ENCODE data around the gene MAPKAPK5.
"Not testable (repeated sequence)": the region's sequence is repeated elsewhere in the genome, so short reads cannot be mapped to it uniquely, and the experiment has no call there.

MAPKAPK5 gene

DNA sequence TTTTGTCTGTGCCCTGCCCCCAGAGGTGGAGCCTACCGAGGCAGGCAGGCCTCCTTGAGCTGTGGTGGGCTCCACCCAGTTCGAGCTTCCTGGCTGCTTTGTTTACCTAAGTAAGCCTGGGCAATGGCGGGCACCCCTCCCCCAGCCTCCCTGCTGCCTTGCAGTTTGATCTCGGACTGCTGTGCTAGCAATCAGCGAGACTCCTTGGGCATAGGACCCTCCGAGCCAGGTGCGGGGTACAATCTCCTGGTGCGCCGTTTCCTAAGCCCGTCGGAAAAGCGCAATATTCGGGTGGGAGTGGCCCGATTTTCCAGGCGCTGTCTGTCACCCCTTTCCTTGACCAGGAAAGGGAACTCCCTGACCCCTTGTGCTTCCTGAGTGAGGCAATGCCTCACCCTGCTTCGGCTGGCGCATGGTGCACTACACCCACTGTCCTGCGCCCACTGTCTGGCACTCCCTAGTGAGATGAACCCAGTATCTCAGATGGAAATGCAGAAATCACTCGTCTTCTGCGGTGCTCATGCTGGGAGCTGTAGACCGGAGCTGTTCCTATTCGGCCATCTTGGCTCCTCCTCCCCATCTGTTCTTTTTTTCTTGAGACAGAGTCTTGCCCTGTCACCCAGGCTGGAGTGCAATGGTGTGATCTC, 7.2 kb upstream of the MAPKAPK5 start:
- not testable (repeated sequence) for H3K4me3 ChIP-seq (ENCODE audit: low read length); H3K9me3 ChIP-seq (ENCODE audit: control insufficient read depth, low read depth, low read length); H3K36me3 ChIP-seq (ENCODE audit: control insufficient read depth, low read depth, low read length); H3K4me1 ChIP-seq (ENCODE audit: control insufficient read depth, low read depth, low read length); H3K27ac ChIP-seq (ENCODE audit: low read length); H3K27me3 ChIP-seq (ENCODE audit: control insufficient read depth, insufficient read depth, low read length)
- peak overlapping the region; percentile 7 for H3K9ac ChIP-seq (ENCODE audit: low read length)

DNA sequence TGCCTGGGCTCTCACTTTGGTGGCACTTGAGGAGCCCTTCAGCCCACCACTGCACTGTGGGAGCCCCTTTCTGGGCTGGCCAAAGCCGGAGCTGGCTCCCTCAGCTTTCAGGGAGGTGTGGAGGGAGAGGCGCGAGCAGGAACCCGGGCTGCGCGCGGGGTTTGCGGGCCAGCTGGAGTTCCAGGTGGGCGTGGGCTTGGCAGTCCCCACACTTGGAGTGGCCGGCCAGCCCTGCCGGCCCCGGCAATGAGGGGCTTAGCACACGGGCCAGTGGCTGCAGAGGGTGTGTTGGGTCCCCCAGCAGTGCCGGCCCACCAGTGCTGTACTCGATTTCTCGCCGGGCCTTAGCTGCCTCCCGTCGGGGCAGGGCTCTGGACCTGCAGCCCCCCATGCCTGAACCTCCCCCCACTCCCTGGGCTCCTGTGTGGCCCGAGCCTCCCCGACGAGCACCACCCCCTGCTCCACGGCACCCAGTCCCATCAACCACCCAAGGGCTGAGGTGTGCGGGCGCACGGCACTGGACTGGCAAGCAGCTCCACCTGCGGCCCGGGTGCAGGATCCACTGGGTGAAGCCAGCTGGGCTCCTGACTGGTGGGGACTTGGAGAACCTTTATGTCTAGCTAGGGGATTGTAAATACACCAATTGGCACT, 6.4 kb upstream of the MAPKAPK5 start:
- H3K36me3 ChIP-seq (ENCODE audit: control insufficient read depth, low read depth, low read length): peaks cover 10% of the 10 kb centered on the region
- not testable (repeated sequence) for H3K27ac ChIP-seq (ENCODE audit: low read length); H3K4me1 ChIP-seq (ENCODE audit: control insufficient read depth, low read depth, low read length); H3K27me3 ChIP-seq (ENCODE audit: control insufficient read depth, insufficient read depth, low read length); H3K4me3 ChIP-seq (ENCODE audit: low read length); H3K9ac ChIP-seq (ENCODE audit: low read length); H3K9me3 ChIP-seq (ENCODE audit: control insufficient read depth, low read depth, low read length)

- Histone ChIP-seq H3K4me3 (ENCODE audit: low read length) (no peak overlapping the region), H3K9ac (ENCODE audit: low read length) (no peak overlapping the region), H3K27me3 (ENCODE audit: control insufficient read depth, insufficient read depth, low read length) (no peaks in the 10 kb centered on the region), H3K36me3 (ENCODE audit: control insufficient read depth, low read depth, low read length) (peaks cover 10% of the 10 kb centered on the region), H3K27ac (ENCODE audit: low read length) (no peak overlapping the region), H3K4me1 (ENCODE audit: control insufficient read depth, low read depth, low read length) (peaks cover 6% of the 10 kb centered on the region), H3K9me3 (ENCODE audit: control insufficient read depth, low read depth, low read length) (no peaks in the 10 kb centered on the region)
Observed at GRCh38 chr12:111838353-111838752, 3.7 kb upstream of the MAPKAPK5 start.

- Histone ChIP-seq H3K36me3 (ENCODE audit: control insufficient read depth, low read depth, low read length) (peaks cover 10% of the 10 kb centered on the region), H3K4me1 (ENCODE audit: control insufficient read depth, low read depth, low read length) (peaks cover 9% of the 10 kb centered on the region), H3K4me3 (ENCODE audit: low read length) (peak overlapping the region; percentile 81), H3K27ac (ENCODE audit: low read length) (no peak overlapping the region), H3K9ac (ENCODE audit: low read length) (peak overlapping the region; percentile 90), H3K9me3 (ENCODE audit: control insufficient read depth, low read depth, low read length) (no peaks in the 10 kb centered on the region), H3K27me3 (ENCODE audit: control insufficient read depth, insufficient read depth, low read length) (no peaks in the 10 kb centered on the region)
Observed at GRCh38 chr12:111840807-111841206, 1.2 kb upstream of the MAPKAPK5 start.

DNA sequence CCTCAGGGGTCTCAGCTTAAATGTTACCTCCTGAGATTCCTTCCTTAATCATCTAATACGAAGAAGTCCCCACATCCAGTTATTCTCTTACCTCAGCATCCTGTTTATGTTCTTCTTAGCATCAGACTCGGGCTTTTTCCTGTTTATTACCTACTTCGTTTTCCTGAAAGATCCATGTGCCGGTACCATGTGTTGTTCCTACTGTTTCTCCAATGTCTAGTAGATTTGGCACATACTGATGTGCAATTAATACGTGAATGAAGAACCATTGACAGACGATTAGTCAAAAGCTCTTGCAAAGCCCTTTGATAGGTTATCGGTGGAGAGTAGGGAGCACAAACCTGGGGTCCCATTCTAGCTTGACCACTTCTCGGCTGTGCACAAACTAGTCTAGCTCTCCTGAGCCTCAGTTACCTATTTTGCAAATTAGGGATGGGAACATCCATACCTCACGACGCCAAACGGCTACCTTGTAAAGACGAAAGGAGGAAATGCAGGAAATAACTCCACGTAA, 735 bp upstream of the MAPKAPK5 start:
- Histone ChIP-seq H3K4me3 (ENCODE audit: low read length) (peak overlapping the region; percentile 81), H3K36me3 (ENCODE audit: control insufficient read depth, low read depth, low read length) (peaks cover 10% of the 10 kb centered on the region), H3K27ac (ENCODE audit: low read length) (peak overlapping the region; percentile 77), H3K9me3 (ENCODE audit: control insufficient read depth, low read depth, low read length) (no peaks in the 10 kb centered on the region), H3K9ac (ENCODE audit: low read length) (peak overlapping the region; percentile 90), H3K27me3 (ENCODE audit: control insufficient read depth, insufficient read depth, low read length) (no peaks in the 10 kb centered on the region), H3K4me1 (ENCODE audit: control insufficient read depth, low read depth, low read length) (peaks cover 9% of the 10 kb centered on the region)

GRCh38 chr12:111842556-111843396, 748 bp downstream of the MAPKAPK5 start:
- Histone ChIP-seq H3K36me3 (ENCODE audit: control insufficient read depth, low read depth, low read length) (peaks cover 10% of the 10 kb centered on the region), H3K27ac (ENCODE audit: low read length) (peak overlapping the region; percentile 80)

GRCh38 chr12:111846016-111846415, 4.0 kb downstream of the MAPKAPK5 start:
- Histone ChIP-seq H3K9me3 (ENCODE audit: control insufficient read depth, low read depth, low read length) (no peaks in the 10 kb centered on the region), H3K27me3 (ENCODE audit: control insufficient read depth, insufficient read depth, low read length) (no peaks in the 10 kb centered on the region), H3K4me1 (ENCODE audit: control insufficient read depth, low read depth, low read length) (peaks cover 3% of the 10 kb centered on the region), H3K4me3 (ENCODE audit: low read length) (no peak overlapping the region), H3K36me3 (ENCODE audit: control insufficient read depth, low read depth, low read length) (peaks cover under 1% of the 10 kb centered on the region), H3K9ac (ENCODE audit: low read length) (no peak overlapping the region), H3K27ac (ENCODE audit: low read length) (no peak overlapping the region)

More at GRCh38 chr12:111842556-111843396, 748 bp downstream of the MAPKAPK5 start:
- H3K4me1 ChIP-seq (ENCODE audit: control insufficient read depth, low read depth, low read length): peaks cover 9% of the 10 kb centered on the region
- H3K4me3 ChIP-seq (ENCODE audit: low read length): peak overlapping the region; percentile 81
- H3K9ac ChIP-seq (ENCODE audit: low read length): peak overlapping the region; percentile 90
- H3K27me3 ChIP-seq (ENCODE audit: control insufficient read depth, insufficient read depth, low read length): no peaks in the 10 kb centered on the region
- no peaks in the 10 kb centered on the region for H3K9me3 ChIP-seq (ENCODE audit: control insufficient read depth, low read depth, low read length)

- Histone ChIP-seq H3K9ac (ENCODE audit: low read length) (no peak overlapping the region), H3K27me3 (ENCODE audit: control insufficient read depth, insufficient read depth, low read length) (no peaks in the 10 kb centered on the region), H3K9me3 (ENCODE audit: control insufficient read depth, low read depth, low read length) (no peaks in the 10 kb centered on the region), H3K4me3 (ENCODE audit: low read length) (no peak overlapping the region), H3K27ac (ENCODE audit: low read length) (no peak overlapping the region), H3K36me3 (ENCODE audit: control insufficient read depth, low read depth, low read length) (peaks cover 11% of the 10 kb centered on the region), H3K4me1 (ENCODE audit: control insufficient read depth, low read depth, low read length) (no peaks in the 10 kb centered on the region)
Observed at GRCh38 chr12:111850526-111850925, 8.5 kb downstream of the MAPKAPK5 start.

DNA sequence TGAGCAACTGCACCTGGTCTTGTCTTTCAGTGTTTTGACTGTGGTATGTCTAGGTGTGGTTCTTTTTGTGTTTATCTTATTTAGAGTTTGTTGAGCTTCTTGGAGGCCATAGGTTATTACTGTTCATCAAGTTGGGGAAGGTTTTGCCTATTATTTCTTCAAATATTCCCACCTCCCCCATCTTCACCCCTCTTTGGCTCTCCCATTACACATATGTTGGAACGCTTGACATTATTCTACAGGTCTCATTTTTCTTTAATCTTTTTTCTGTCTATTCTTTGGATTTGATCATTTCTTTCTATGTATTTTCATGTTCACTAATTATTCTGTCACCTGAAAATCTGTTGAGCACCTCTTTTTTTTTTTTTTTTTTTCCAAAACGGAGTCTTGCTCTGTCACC, 16.2 kb downstream of the MAPKAPK5 start:
- H3K9ac ChIP-seq (ENCODE audit: low read length): no peak overlapping the region
- H3K27ac ChIP-seq (ENCODE audit: low read length): no peak overlapping the region
- no peaks in the 10 kb centered on the region for H3K36me3 ChIP-seq (ENCODE audit: control insufficient read depth, low read depth, low read length)
- H3K4me3 ChIP-seq (ENCODE audit: low read length): no peak overlapping the region
- no peaks in the 10 kb centered on the region for H3K27me3 ChIP-seq (ENCODE audit: control insufficient read depth, insufficient read depth, low read length)
- no peaks in the 10 kb centered on the region for H3K9me3 ChIP-seq (ENCODE audit: control insufficient read depth, low read depth, low read length)
- no peaks in the 10 kb centered on the region for H3K4me1 ChIP-seq (ENCODE audit: control insufficient read depth, low read depth, low read length)

DNA sequence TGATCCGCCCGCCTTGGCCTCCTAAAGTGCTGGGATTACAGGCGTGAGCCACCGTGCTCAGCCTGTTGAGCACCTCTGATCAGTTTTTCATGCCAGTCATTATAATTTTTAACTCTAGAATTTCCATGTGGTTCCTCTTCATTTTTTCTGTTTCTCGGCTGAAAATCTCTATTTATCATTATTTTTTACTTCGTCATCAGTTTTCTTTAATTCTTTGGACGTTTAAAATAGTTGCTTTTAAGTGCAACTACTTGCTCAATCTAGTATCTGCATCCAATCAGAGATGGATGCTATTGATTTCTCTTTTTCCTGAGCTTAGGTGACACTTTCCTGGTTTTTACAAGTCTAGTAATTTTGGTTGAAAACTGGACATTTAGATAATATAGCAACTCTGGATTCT, 16.8 kb downstream of the MAPKAPK5 start:
- Histone ChIP-seq H3K9ac (ENCODE audit: low read length) (no peak overlapping the region), H3K9me3 (ENCODE audit: control insufficient read depth, low read depth, low read length) (no peaks in the 10 kb centered on the region), H3K27me3 (ENCODE audit: control insufficient read depth, insufficient read depth, low read length) (no peaks in the 10 kb centered on the region), H3K4me1 (ENCODE audit: control insufficient read depth, low read depth, low read length) (no peaks in the 10 kb centered on the region), H3K36me3 (ENCODE audit: control insufficient read depth, low read depth, low read length) (no peaks in the 10 kb centered on the region), H3K27ac (ENCODE audit: low read length) (no peak overlapping the region), H3K4me3 (ENCODE audit: low read length) (no peak overlapping the region)

DNA sequence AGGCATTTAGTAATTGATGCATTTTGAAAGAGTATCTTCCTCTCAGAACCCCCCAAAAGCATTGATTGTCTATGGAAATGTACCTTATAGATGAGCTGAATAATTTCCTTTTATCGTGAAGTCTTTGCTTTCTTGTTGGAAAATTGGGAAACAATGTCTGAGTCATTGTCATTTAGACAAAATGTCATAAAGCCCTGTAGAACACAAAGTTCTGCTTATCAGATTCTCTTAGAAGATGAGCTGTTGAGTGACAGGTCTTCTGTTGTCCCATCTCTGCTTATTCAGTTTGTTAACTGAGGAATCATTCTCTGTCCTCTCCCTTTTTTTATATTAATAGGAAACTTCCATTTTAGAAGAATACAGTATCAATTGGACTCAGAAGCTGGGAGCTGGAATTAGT, 22.9 kb downstream of the MAPKAPK5 start:
- H3K4me1 ChIP-seq (ENCODE audit: control insufficient read depth, low read depth, low read length): peaks cover 38% of the 10 kb centered on the region

More for the DNA sequence above, 22.9 kb downstream of the MAPKAPK5 start:
- H3K9me3 ChIP-seq (ENCODE audit: control insufficient read depth, low read depth, low read length): no peaks in the 10 kb centered on the region
- peaks cover 26% of the 10 kb centered on the region for H3K36me3 ChIP-seq (ENCODE audit: control insufficient read depth, low read depth, low read length)
- no peak overlapping the region for H3K4me3 ChIP-seq (ENCODE audit: low read length)
- no peak overlapping the region for H3K27ac ChIP-seq (ENCODE audit: low read length)
- H3K9ac ChIP-seq (ENCODE audit: low read length): no peak overlapping the region
- H3K27me3 ChIP-seq (ENCODE audit: control insufficient read depth, insufficient read depth, low read length): no peaks in the 10 kb centered on the region
